Keratinocyte (primary cell): ENCODE data around the gene MRPL39.

Experiments
- CTCF ChIP-seq, 3 experiments: IDR thresholded peaks in 1 of 3; conservative IDR thresholded peaks in 1 of 3; optimal IDR thresholded peaks in 1 of 3; 2 replicates in 2 of 3; 3 replicates in 1 of 3; pipeline versions ENCODE3 to v1.5.1; 2011; ENCODE audit warnings: low read length in 3 of 3, mild to moderate bottlenecking in 3 of 3, moderate library complexity in 2 of 3, control low read depth in 1 of 3, inconsistent platforms in 1 of 3; ENCODE audit not compliant: insufficient read depth in 2 of 3; ENCODE audit errors: extremely low read depth in 1 of 3
- EZH2 ChIP-seq: IDR thresholded peaks from one replicate; pipeline ENCODE4 v1.6.1; 2012; ENCODE audit warnings: inconsistent platforms, mild to moderate bottlenecking, low read length, moderate library complexity

- TF ChIP-seq CTCF (optimal IDR thresholded peaks at IDR 0.05 in 1 of 3, IDR thresholded peaks at IDR 0.05 in 1 of 3, conservative IDR thresholded peaks at IDR 0.05 in 1 of 3; ENCODE audit: extremely low read depth in 1 of 3, insufficient read depth in 2 of 3, low read length in 3 of 3), result no peak
- TF ChIP-seq EZH2, result no peak
Observed at GRCh38 chr21:25541042-25541441, 66.2 kb downstream of the MRPL39 start.
